WTC11 (cell line): Measurements from ENCODE around the gene TCEAL4.

Experiments
- CTCF ChIP-seq: fragments of 200-600 bp; IDR thresholded peaks from 2 replicates; pipeline ENCODE4 v1.8.0; 2022; ENCODE audit warnings: antibody characterized with exemption
- MAX ChIP-seq: sonication (generic); formaldehyde crosslinking; IDR thresholded peaks from 2 replicates; pipeline ENCODE4 v1.8.0; 2022; ENCODE audit warnings: mild to moderate bottlenecking, missing genetic modification reagents
- SP1 ChIP-seq: sonication (generic); formaldehyde crosslinking; conservative IDR thresholded peaks from 2 replicates; pipeline ENCODE4 v1.8.1; 2022; ENCODE audit warnings: missing genetic modification reagents
- USF1 ChIP-seq: sonication (generic); formaldehyde crosslinking; IDR thresholded peaks from 2 replicates; pipeline ENCODE4 v1.8.0; 2022; ENCODE audit warnings: mild to moderate bottlenecking, missing genetic modification reagents

- TF ChIP-seq SP1 (no peak), CTCF (no peak), USF1 (CRISPR knock-in tag) (no peak), MAX (no peak)
These were observed 29.7 kb downstream of the TCEAL4 start for GRCh38 chrX:103614999-103615398.
